OCI-LY7 (cell line): ENCODE results near the gene XIRP2.

Experiments used
- EZH2phosphoT487 ChIP-seq: fragments of 200-600 bp; sonication (generic); IDR thresholded peaks from 2 replicates; pipeline ENCODE4 v1.6.1; 2018; ENCODE audit warnings: low read depth, borderline replicate concordance, mild to moderate bottlenecking, mixed run types, antibody characterized with exemption, low read length, moderate library complexity, mixed read lengths
- TF ChIP-seq, protein P1 (sequence below): fragments of 200-600 bp; sonication (generic); conservative IDR thresholded peaks from 2 replicates; pipeline ENCODE4 v1.5.1; 2014; ENCODE audit warnings: mild to moderate bottlenecking, antibody characterized with exemption, low read length, moderate library complexity, mixed read lengths

DNA sequence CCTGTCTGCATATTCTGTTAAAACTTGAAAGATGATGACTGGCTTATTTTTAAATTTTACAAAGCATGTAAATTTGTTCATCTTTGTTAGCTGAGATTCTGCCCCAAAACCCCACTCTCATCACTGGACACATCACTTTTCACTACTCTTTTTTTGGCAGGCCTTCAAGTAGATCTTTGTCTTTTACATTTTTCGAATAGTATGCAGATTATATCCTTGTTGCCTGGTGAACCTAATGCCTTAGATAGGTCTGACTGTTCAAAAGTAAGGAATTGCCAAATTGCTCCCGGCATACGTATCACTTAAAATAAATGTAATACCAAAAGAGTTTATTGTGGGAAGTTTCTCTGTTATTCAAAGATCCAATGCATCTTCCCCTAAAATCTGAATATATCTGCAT, 303.3 kb downstream of the XIRP2 start:
- TF ChIP-seq, protein P1, sequence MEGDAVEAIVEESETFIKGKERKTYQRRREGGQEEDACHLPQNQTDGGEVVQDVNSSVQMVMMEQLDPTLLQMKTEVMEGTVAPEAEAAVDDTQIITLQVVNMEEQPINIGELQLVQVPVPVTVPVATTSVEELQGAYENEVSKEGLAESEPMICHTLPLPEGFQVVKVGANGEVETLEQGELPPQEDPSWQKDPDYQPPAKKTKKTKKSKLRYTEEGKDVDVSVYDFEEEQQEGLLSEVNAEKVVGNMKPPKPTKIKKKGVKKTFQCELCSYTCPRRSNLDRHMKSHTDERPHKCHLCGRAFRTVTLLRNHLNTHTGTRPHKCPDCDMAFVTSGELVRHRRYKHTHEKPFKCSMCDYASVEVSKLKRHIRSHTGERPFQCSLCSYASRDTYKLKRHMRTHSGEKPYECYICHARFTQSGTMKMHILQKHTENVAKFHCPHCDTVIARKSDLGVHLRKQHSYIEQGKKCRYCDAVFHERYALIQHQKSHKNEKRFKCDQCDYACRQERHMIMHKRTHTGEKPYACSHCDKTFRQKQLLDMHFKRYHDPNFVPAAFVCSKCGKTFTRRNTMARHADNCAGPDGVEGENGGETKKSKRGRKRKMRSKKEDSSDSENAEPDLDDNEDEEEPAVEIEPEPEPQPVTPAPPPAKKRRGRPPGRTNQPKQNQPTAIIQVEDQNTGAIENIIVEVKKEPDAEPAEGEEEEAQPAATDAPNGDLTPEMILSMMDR: no peak
- no peak for TF ChIP-seq EZH2phosphoT487
